Fibroblast of the aortic adventitia (primary cell): ENCODE results near the gene TAF4B. TPM values are rescaled to one million over a fixed set of nuclear protein-coding genes. Genes with fewer than 3 reads are reported as not detected.

Experiments
- DNase-seq: peaks from one replicate; pipeline ENCODE4 v3.0.0-alpha.2; 2010; ENCODE audit warnings: low read depth
- H3K4me3 ChIP-seq: 2 replicates; pipeline ENCODE4 v1.5.1; 2011; ENCODE audit warnings: low read depth, mild to moderate bottlenecking, control low read depth, low read length, moderate library complexity
- CTCF ChIP-seq: IDR thresholded peaks from 2 replicates; pipeline ENCODE4 v1.5.1; 2011; ENCODE audit warnings: mild to moderate bottlenecking, low read length, control low read depth, inconsistent platforms; ENCODE audit not compliant: insufficient read depth
- total RNA-seq: library from RNA; depleted of rRNA; stranded (reverse); fragments of >200 nt; gene quantifications from 2 replicates; pipeline ENCODE4 v1.2.3, GENCODE V29; 2012; ENCODE audit warnings: low replicate concordance

TAF4B gene
- total RNA-seq, 1 donor, result 3.6 TPM

DNA sequence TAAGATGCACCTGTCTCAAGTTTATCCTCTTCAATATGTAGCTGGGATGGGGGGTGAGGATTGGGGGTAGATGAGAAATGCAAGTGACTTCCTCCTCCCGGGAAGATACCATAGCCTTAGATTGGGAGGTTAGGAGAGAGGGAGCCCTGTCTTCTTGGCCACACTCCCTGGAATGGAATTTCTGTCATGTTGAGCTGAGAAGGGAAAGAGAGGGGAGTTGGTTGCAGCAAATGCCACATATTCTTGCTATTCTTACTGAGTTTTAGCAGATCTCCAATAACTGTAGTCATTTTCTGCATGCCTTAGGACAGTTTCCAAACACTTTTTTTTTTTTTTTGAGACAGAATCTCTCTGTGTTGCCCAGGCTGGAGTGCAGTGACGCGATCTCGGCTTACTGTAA is 35.9 kb downstream of the TAF4B start:
- no peak for TF ChIP-seq CTCF
- DNase-seq, result no peak
- H3K4me3 ChIP-seq, result no peak overlapping the region

GRCh38 chr18:26267357-26267930 is 41.2 kb downstream of the TAF4B start:
- no peak for TF ChIP-seq CTCF
- H3K4me3 ChIP-seq, result no peak overlapping the region
- DNase-seq, result no peak

DNA sequence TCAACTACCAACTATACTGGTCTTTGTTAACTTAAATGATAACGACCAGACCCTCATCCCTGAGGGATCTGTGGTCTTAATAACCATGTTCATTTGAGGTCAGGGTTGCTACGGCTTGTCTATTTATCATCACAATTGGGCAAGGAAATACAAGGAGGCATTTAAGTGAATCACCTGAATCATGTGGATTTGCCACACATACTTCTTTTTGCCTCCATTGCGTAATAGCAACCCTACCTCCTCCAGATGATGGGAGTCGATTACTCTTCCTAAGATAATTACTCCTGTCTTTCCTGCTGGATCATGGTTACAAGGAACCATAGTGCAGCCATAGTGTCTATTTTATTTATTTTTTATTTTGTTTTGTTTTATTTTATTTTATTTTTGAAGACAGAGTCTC is 42.2 kb downstream of the TAF4B start:
- DNase-seq, result no peak
- no peak for TF ChIP-seq CTCF
- H3K4me3 ChIP-seq, result no peak overlapping the region

DNA sequence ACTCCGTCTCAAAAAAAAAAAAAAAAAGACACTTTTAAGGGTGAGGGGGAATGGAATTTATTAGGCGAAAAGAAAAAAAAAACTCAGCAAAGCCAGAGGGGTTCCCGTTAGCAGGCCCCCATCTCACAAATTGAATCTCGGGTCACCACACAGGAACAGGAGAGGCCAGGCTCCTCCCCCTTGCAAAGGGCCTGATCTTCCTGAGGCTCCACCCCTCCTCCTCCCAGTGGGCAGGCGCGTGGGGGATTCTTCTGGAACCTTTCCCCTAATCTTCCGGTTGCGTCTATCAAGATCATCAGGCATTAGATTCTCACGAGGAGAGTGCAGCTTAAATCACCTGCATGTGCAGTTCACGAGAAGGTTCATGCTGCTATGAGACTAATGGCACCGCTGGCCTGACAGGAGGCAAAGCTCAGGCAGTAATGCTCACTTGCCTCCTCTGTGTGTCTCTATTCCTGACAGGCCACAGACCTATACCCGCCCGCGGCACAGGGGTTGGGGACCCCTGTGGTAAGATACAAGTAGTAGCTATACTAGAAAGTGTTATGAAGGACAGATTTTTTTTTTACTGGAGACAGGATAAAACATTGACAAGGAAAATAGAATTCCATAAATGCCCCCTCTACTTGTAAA is 45.8 kb downstream of the TAF4B start:
- TF ChIP-seq CTCF, result no peak
- no peak overlapping the region for H3K4me3 ChIP-seq
- DNase-seq, result no peak

GRCh38 chr18:26277374-26277773 is 51.1 kb downstream of the TAF4B start:
- no peak for DNase-seq
- no peak overlapping the region for H3K4me3 ChIP-seq
- no peak for TF ChIP-seq CTCF

DNA sequence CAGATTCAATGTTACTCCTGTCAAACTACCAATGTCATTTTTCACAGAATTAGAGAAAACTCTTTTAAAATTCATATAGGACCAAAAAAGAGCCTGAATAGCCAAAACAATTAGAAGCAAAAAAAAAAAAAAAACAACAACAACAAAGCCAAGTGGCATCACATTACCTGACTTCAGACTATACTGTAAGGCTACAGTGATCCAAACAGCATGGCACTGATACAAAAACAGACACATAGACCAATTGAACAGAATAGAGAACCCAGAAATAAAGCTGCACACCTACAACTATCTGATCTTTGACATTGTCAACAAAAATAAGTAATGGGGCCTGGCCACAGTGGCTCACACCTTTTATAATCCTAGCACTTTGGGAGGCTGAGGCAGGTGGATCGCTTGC is 53.2 kb downstream of the TAF4B start:
- no peak for TF ChIP-seq CTCF
- no peak overlapping the region for H3K4me3 ChIP-seq
- no peak for DNase-seq

DNA sequence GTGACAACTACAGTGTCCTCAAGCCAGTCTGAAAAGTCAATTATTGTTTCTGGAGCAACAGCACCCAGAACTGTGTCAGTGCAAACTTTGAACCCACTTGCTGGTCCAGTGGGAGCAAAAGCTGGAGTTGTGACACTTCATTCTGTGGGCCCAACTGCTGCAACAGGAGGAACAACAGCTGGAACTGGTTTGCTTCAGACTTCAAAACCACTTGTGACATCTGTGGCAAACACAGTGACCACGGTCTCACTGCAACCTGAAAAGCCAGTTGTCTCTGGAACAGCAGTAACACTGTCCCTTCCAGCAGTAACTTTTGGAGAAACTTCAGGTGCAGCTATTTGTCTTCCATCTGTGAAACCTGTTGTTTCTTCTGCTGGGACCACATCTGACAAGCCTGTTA is 59.8 kb downstream of the TAF4B start:
- no peak for TF ChIP-seq CTCF
- H3K4me3 ChIP-seq, result no peak overlapping the region
- no peak for DNase-seq
